HEK293T (cell line): ENCODE results near the gene RBM38.

Experiments
- CTCF ChIA-PET: fragments of 350-600 bp; formaldehyde crosslinking; extraction: SDS; loops from one replicate; lab custom pipeline; 2021; ENCODE audit warnings: antibody characterized with exemption, inconsistent platforms; lab: Yijun Ruan, JAX
- POLR2A ChIA-PET: fragments of 350-600 bp; formaldehyde crosslinking; extraction: SDS; loops from one replicate; lab custom pipeline; 2020; ENCODE audit warnings: antibody characterized with exemption, inconsistent platforms; lab: Yijun Ruan, JAX
- DNase-seq: peaks from one replicate; pipeline ENCODE4 v3.0.0; 2012; ENCODE audit warnings: mixed read lengths; ENCODE audit errors: extremely low spot score
- ARNT ChIP-seq: fragments of 450-650 bp; IDR thresholded peaks from 2 replicates; pipeline ENCODE4 v1.6.1; 2017; ENCODE audit warnings: mild to moderate bottlenecking
- BHLHE40 ChIP-seq: fragments of 450-650 bp; IDR thresholded peaks from 2 replicates; pipeline ENCODE4 v1.6.1; 2016; ENCODE audit warnings: mild to moderate bottlenecking, moderate library complexity, borderline replicate concordance
- CTBP1 ChIP-seq: fragments of 450-650 bp; IDR thresholded peaks from 2 replicates; pipeline ENCODE4 v1.6.1; 2016; ENCODE audit warnings: borderline replicate concordance
- ELF4 ChIP-seq: fragments of 450-650 bp; IDR thresholded peaks from 2 replicates; pipeline ENCODE4 v1.6.1; 2017; ENCODE audit warnings: antibody characterized with exemption
- FOXA1 ChIP-seq: fragments of 450-650 bp; IDR thresholded peaks from 2 replicates; pipeline ENCODE4 v1.6.1; 2016; ENCODE audit warnings: mild to moderate bottlenecking
- FOXK2 ChIP-seq: fragments of 450-650 bp; IDR thresholded peaks from 2 replicates; pipeline ENCODE4 v1.6.1; 2016; ENCODE audit warnings: mild to moderate bottlenecking
- FOXM1 ChIP-seq: fragments of 450-650 bp; IDR thresholded peaks from 2 replicates; pipeline ENCODE4 v1.6.1; 2017; ENCODE audit warnings: mild to moderate bottlenecking, borderline replicate concordance
- HDGF ChIP-seq: fragments of 450-650 bp; IDR thresholded peaks from 2 replicates; pipeline ENCODE4 v1.6.1; 2017; ENCODE audit warnings: antibody characterized with exemption, borderline replicate concordance
- L3MBTL2 ChIP-seq: fragments of 450-650 bp; conservative IDR thresholded peaks from 2 replicates; pipeline ENCODE4 v1.6.1; 2016; ENCODE audit warnings: mild to moderate bottlenecking
- LEF1 ChIP-seq: fragments of 450-650 bp; IDR thresholded peaks from 2 replicates; pipeline ENCODE4 v1.6.1; 2017; ENCODE audit warnings: mild to moderate bottlenecking, borderline replicate concordance
- NFRKB ChIP-seq: fragments of 450-650 bp; IDR thresholded peaks from 2 replicates; pipeline ENCODE4 v1.6.1; 2016; ENCODE audit warnings: mild to moderate bottlenecking, moderate library complexity
- PKNOX1 ChIP-seq: fragments of 450-650 bp; IDR thresholded peaks from 2 replicates; pipeline ENCODE4 v1.6.1; 2016
- SP1 ChIP-seq: fragments of 450-650 bp; IDR thresholded peaks from 2 replicates; pipeline ENCODE4 v1.6.1; 2017
- SUZ12 ChIP-seq: fragments of 450-650 bp; IDR thresholded peaks from 2 replicates; pipeline ENCODE4 v1.6.1; 2016; ENCODE audit warnings: mild to moderate bottlenecking
- TARDBP ChIP-seq: fragments of 450-650 bp; IDR thresholded peaks from 2 replicates; pipeline ENCODE4 v1.6.1; 2016
- ZNF384 ChIP-seq: fragments of 450-650 bp; IDR thresholded peaks from 2 replicates; pipeline ENCODE4 v1.6.1; 2016

The RBM38 gene

GRCh38 chr20:57435498-57436222 is 44.5 kb downstream of the RBM38 start:
- DNase-seq: no peak
- CTCF ChIA-PET: no interaction called here
- POLR2A ChIA-PET: no interaction called here
- TF ChIP-seq HDGF: no peak
- TF ChIP-seq FOXA1: no peak
- no peak for TF ChIP-seq SP1
- TF ChIP-seq LEF1: no peak
- TF ChIP-seq ARNT: no peak
- TF ChIP-seq CTBP1: no peak
- no peak for TF ChIP-seq BHLHE40
- no peak for TF ChIP-seq NFRKB
- no peak for TF ChIP-seq ELF4
- no peak for TF ChIP-seq SUZ12
- TF ChIP-seq L3MBTL2: no peak
- TF ChIP-seq ZNF384: no peak
- TF ChIP-seq FOXM1: no peak
- no peak for TF ChIP-seq TARDBP
- TF ChIP-seq PKNOX1: no peak
- no peak for TF ChIP-seq FOXK2

GRCh38 chr20:57436223-57436545 is 45.0 kb downstream of the RBM38 start:
- DNase-seq: no peak
- TF ChIP-seq ZNF384 (no peak), FOXM1 (no peak), SUZ12 (no peak), FOXA1 (no peak)
- POLR2A ChIA-PET: no interaction called here
- CTCF ChIA-PET: no interaction called here

GRCh38 chr20:57437267-57437666 is 46.1 kb downstream of the RBM38 start:
- no peak for DNase-seq
- POLR2A ChIA-PET: no interaction called here
- CTCF ChIA-PET: no interaction called here
- TF ChIP-seq CTBP1: no peak
- TF ChIP-seq FOXA1: no peak
- no peak for TF ChIP-seq ARNT
- no peak for TF ChIP-seq ELF4
- no peak for TF ChIP-seq PKNOX1
- TF ChIP-seq BHLHE40: no peak
- TF ChIP-seq TARDBP: no peak
- TF ChIP-seq SP1: no peak
- TF ChIP-seq L3MBTL2: no peak
- TF ChIP-seq NFRKB: no peak
- no peak for TF ChIP-seq HDGF

GRCh38 chr20:57437672-57438330 is 46.6 kb downstream of the RBM38 start:
- ChIA-PET POLR2A (no interaction called here), CTCF (interaction anchor here (0.6 kb wide), 1 partner anchor 1253 kb away, joined by 3 read pairs; no protein-coding TSS in a partner anchor)
- TF ChIP-seq HDGF: no peak
- TF ChIP-seq NFRKB: no peak
- TF ChIP-seq LEF1: no peak
- no peak for TF ChIP-seq ELF4
- TF ChIP-seq ARNT: no peak
- TF ChIP-seq FOXM1: no peak
- no peak for TF ChIP-seq BHLHE40
- no peak for TF ChIP-seq FOXK2
- TF ChIP-seq L3MBTL2: no peak
- no peak for TF ChIP-seq ZNF384
- no peak for TF ChIP-seq FOXA1
- no peak for TF ChIP-seq CTBP1
- TF ChIP-seq TARDBP: no peak
- TF ChIP-seq SP1: no peak
- no peak for TF ChIP-seq PKNOX1
- TF ChIP-seq SUZ12: no peak
- no peak for DNase-seq

GRCh38 chr20:57438552-57438951 is 47.4 kb downstream of the RBM38 start:
- POLR2A ChIA-PET: no interaction called here
- no peak for DNase-seq
- TF ChIP-seq PKNOX1: no peak
- no peak for TF ChIP-seq LEF1
- no peak for TF ChIP-seq HDGF
- TF ChIP-seq L3MBTL2: no peak
- no peak for TF ChIP-seq SUZ12
- no peak for TF ChIP-seq ELF4
- no peak for TF ChIP-seq FOXM1
- TF ChIP-seq SP1: no peak
- no peak for TF ChIP-seq TARDBP
- no peak for TF ChIP-seq BHLHE40
- TF ChIP-seq ZNF384: no peak
- TF ChIP-seq CTBP1: no peak
- no peak for TF ChIP-seq NFRKB
- no peak for TF ChIP-seq FOXA1
- TF ChIP-seq FOXK2: no peak
- no peak for TF ChIP-seq ARNT
- CTCF ChIA-PET: no interaction called here
